ENCODE results near the gene OSBPL10. TPM values are rescaled to one million over a fixed set of nuclear protein-coding genes. Genes with fewer than 3 reads are reported as not detected.

OSBPL10 gene
- total RNA-seq, 1 donor from 2014 or later: 8.4 TPM

DNA sequence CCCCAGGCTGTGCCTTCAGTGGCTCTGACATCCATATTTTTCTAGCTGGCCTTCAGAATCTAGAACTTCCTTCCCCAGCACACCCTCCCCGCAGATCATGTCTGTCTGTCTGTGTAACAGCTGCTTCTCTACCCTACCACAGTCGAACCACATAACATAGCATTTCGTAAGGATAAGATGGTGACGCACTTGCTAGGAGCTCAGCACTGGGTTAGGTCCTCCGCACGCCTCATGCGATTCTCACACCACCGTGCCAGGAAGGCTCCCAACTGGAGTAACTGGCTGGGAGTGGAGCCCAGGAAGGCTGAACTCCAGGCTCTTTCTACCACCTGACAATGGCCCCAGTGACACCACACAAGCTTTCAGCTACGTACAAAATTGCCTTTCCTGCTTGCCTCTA lies 279.8 kb downstream of the OSBPL10 start:
- no peak overlapping the region for H3K27ac Mint-ChIP-seq
- H3K4me3 Mint-ChIP-seq: no peak overlapping the region
- Histone ChIP-seq H3K27me3 (no peaks in the 10 kb centered on the region), H3K36me3 (no peaks in the 10 kb centered on the region), H3K9me3 (ENCODE audit: low read depth) (no peaks in the 10 kb centered on the region), H2AFZ (replicated peaks) (no peak overlapping the region), H4K20me1 (ENCODE audit: low read depth) (no peaks in the 10 kb centered on the region), H3K9ac (no peak overlapping the region), H3F3A (ENCODE audit: low read depth) (no peaks in the 10 kb centered on the region), H3K27ac (no peak overlapping the region), H3K4me3 (no peak overlapping the region), H3K79me2 (ENCODE audit: low read depth) (no peaks in the 10 kb centered on the region), H3K4me2 (no peak overlapping the region), H3K4me1 (no peaks in the 10 kb centered on the region)
- H3K27me3 Mint-ChIP-seq (ENCODE audit: insufficient read depth, low read depth): peaks cover 4% of the 10 kb centered on the region
- no peaks in the 10 kb centered on the region for H3K4me1 Mint-ChIP-seq
- H3K9me3 Mint-ChIP-seq: no peaks in the 10 kb centered on the region
- H3K36me3 Mint-ChIP-seq: no peaks in the 10 kb centered on the region
- DNase-seq (ENCODE audit: low spot score): no peak
- TF ChIP-seq, protein P1, sequence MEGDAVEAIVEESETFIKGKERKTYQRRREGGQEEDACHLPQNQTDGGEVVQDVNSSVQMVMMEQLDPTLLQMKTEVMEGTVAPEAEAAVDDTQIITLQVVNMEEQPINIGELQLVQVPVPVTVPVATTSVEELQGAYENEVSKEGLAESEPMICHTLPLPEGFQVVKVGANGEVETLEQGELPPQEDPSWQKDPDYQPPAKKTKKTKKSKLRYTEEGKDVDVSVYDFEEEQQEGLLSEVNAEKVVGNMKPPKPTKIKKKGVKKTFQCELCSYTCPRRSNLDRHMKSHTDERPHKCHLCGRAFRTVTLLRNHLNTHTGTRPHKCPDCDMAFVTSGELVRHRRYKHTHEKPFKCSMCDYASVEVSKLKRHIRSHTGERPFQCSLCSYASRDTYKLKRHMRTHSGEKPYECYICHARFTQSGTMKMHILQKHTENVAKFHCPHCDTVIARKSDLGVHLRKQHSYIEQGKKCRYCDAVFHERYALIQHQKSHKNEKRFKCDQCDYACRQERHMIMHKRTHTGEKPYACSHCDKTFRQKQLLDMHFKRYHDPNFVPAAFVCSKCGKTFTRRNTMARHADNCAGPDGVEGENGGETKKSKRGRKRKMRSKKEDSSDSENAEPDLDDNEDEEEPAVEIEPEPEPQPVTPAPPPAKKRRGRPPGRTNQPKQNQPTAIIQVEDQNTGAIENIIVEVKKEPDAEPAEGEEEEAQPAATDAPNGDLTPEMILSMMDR (IDR thresholded peaks at IDR 0.05): no peak
- TF ChIP-seq EZH2phosphoT487 (IDR thresholded peaks at IDR 0.05) (no peak), EZH2 (IDR thresholded peaks at IDR 0.05) (no peak)

DNA sequence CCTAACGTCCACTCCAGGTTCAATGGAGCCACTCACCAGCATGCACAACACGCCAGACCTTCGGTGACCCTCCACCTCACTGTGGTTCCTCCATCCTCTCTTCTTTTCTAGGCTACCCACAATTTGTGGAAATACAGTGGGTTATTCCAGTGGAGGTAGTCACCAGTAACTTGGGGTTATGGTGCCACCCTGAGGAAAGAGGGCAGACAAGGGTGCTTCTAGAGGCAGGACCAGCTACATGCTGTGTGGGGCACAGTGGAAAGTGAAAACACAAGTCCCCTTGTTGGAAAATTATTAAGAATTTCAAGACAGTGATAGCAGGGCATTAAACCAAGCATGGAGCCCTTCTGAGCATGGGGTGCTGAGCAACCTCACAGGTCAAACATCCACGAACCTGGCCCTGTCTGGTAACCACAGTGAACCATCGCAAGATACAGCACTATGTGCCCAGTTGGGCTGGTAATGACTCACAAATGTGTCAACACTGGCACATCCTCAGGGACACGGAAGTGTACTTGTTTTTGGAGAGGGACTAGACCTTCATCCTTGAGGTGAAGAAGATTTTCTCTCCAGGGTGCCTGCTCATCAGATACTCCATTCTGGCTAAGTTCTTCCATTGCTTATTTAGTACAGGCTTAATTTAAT lies 281.6 kb downstream of the OSBPL10 start:
- Histone ChIP-seq H2AFZ (replicated peaks) (no peak overlapping the region), H3K4me2 (no peak overlapping the region), H4K20me1 (ENCODE audit: low read depth) (no peaks in the 10 kb centered on the region), H3F3A (ENCODE audit: low read depth) (no peaks in the 10 kb centered on the region), H3K27me3 (no peaks in the 10 kb centered on the region), H3K36me3 (no peaks in the 10 kb centered on the region), H3K79me2 (ENCODE audit: low read depth) (no peaks in the 10 kb centered on the region), H3K27ac (no peak overlapping the region), H3K9me3 (ENCODE audit: low read depth) (no peaks in the 10 kb centered on the region), H3K4me1 (peaks cover 8% of the 10 kb centered on the region), H3K4me3 (no peak overlapping the region), H3K9ac (no peak overlapping the region)
- Mint-ChIP-seq H3K36me3 (no peaks in the 10 kb centered on the region), H3K9me3 (no peaks in the 10 kb centered on the region), H3K4me3 (no peak overlapping the region), H3K4me1 (no peaks in the 10 kb centered on the region), H3K27me3 (ENCODE audit: insufficient read depth, low read depth) (peaks cover 4% of the 10 kb centered on the region), H3K27ac (no peak overlapping the region)
- TF ChIP-seq EZH2phosphoT487 (IDR thresholded peaks at IDR 0.05) (no peak), EZH2 (IDR thresholded peaks at IDR 0.05) (no peak)
- no peak for DNase-seq (ENCODE audit: low spot score)

DNA sequence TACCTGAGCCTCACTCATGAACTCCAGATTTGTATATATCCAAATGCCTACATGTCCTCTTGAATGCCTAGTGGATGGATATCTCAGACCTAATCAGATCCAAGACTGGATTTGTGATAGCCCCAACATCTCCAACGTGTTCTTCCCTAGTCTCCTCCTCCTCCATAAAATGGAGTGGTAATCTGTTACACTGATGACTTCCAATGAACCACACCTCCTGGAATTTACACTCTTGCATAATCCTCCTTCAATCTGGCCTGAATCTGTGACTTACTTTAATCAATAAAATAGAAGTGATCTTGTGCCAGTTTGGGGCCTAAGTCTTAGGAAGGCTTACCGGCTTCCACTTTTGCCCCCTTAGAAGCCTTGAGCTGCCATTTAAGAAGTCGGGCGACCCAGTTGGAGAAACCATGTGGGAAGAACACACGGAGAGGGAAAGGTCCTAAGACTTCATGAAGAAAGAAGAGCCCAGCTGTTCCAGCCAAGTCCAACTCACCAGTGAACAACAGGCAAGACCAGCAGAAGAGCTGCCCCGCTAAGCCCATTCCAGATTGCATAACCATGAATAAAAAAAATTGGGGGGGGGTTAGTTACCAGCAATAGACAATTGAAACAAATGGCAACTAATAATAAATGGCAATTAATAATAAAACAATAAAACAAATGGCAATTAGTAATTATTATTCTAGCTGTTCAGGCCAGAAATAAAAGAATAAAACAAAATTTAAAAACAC lies 284.1 kb downstream of the OSBPL10 start:
- H3K27me3 Mint-ChIP-seq (ENCODE audit: insufficient read depth, low read depth): peaks cover 4% of the 10 kb centered on the region

More for the DNA sequence above, 284.1 kb downstream of the OSBPL10 start:
- no peaks in the 10 kb centered on the region for H3K4me1 Mint-ChIP-seq
- no peak overlapping the region for H3K4me3 Mint-ChIP-seq
- no peaks in the 10 kb centered on the region for H3K79me2 ChIP-seq (ENCODE audit: low read depth)
- H3K36me3 ChIP-seq: no peaks in the 10 kb centered on the region
- H3K36me3 Mint-ChIP-seq: no peaks in the 10 kb centered on the region
- no peak for TF ChIP-seq EZH2phosphoT487 (IDR thresholded peaks at IDR 0.05)
- TF ChIP-seq, protein P1 (IDR thresholded peaks at IDR 0.05): no peak
- no peak for TF ChIP-seq EZH2 (IDR thresholded peaks at IDR 0.05)
- no peak overlapping the region for H2AFZ ChIP-seq (replicated peaks)
- no peak overlapping the region for H3K27ac ChIP-seq
- peaks cover 8% of the 10 kb centered on the region for H3K4me1 ChIP-seq
- no peaks in the 10 kb centered on the region for H4K20me1 ChIP-seq (ENCODE audit: low read depth)
- no peak overlapping the region for H3K4me2 ChIP-seq
- no peak overlapping the region for H3K4me3 ChIP-seq
- no peaks in the 10 kb centered on the region for H3K9me3 ChIP-seq (ENCODE audit: low read depth)
- DNase-seq (ENCODE audit: low spot score): no peak
- H3K9ac ChIP-seq: no peak overlapping the region
- no peaks in the 10 kb centered on the region for H3K9me3 Mint-ChIP-seq
- no peak overlapping the region for H3K27ac Mint-ChIP-seq
- H3K27me3 ChIP-seq: no peaks in the 10 kb centered on the region
- no peaks in the 10 kb centered on the region for H3F3A ChIP-seq (ENCODE audit: low read depth)

Data from neural progenitor cell (in vitro differentiated cells).